Right renal cortex interstitium (tissue), 3 donors: ENCODE data around the gene PSMA8. TPM values are rescaled to one million over a fixed set of nuclear protein-coding genes. Genes with fewer than 3 reads are reported as not detected.
"Not testable (repeated sequence)": the region's sequence is repeated elsewhere in the genome, so short reads cannot be mapped to it uniquely, and the experiment has no call there.

ENCODE experiments used
- DNase-seq, 3 donors: peaks; one replicate each; pipeline ENCODE4 v3.0.0-alpha.2; 2013; ENCODE audit warnings: low read depth in 3 of 3, low spot score in 2 of 3
- polyA plus RNA-seq, 3 donors: library from polyadenylated mRNA; unstranded; fragments of 120-200 nt; gene quantifications; one replicate each; pipeline ENCODE4 v1.2.1, GENCODE V29; 2013; ENCODE audit not compliant: insufficient read length in 3 of 3

Gene PSMA8
- polyA plus RNA-seq, 3 donors: not detected

GRCh38 chr18:26228562-26229260 lies 95.0 kb downstream of the PSMA8 start:
- DNase-seq: no peak

DNA sequence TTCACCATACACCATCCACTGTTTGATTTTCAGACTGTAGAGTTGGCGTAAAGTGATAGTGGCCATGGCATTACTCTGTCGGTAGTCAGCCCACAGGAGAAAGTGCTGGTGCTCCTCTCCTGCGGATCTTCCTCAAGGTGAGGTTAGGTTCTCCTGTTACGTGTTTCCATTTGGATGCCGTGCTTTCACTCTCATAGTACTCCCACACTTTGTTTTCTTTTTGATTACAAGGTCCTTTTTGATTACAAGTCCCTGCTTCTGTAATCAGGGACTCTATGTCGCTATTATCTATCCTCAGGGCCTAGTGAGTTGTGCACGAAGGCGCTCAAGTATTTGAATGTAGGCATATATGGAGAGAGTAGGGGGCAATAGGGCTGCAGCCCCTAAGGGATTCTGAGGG lies 96.8 kb downstream of the PSMA8 start:
- DNase-seq: no peak

DNA sequence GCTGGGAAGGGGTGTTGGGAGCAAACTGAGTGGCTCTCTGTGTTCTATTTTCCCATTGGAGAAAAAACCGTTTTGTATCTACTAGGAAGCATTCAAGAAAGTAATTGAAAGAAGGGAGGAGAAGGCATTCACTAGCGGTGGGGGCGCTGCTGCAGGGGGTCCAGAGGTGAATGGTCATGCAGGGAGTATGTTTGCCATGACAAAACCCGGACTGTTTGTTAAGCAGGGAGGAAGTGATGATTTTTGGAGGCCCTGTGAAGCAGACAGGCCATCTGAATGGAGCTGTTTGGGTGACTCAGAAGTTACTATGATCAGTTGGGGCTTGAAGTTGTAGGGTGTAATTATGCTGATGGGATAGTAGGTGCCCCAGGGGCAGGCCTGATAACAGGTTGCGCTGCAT lies 99.5 kb downstream of the PSMA8 start:
- no peak for DNase-seq

GRCh38 chr18:26237363-26237762 lies 103.7 kb downstream of the PSMA8 start:
- DNase-seq: not testable (repeated sequence)

DNA sequence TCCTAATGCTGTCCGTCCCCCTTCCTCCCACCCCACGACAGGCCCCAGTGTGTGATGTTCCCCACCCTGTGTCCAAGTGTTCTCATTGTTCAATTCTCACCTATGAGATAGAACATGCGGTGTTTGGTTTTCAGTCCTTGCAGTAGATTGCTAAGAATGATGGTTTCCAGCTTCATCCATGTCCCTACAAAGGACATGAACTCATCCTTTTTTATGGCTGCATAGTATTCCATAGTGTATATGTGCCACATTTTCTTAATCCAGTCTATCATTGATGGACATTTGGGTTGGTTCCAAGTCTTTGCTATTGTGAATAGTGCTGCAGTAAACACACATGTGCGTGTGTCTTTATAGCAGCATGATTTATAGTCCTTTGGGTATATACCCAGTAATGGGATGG lies 105.0 kb downstream of the PSMA8 start:
- DNase-seq: not testable (repeated sequence)

DNA sequence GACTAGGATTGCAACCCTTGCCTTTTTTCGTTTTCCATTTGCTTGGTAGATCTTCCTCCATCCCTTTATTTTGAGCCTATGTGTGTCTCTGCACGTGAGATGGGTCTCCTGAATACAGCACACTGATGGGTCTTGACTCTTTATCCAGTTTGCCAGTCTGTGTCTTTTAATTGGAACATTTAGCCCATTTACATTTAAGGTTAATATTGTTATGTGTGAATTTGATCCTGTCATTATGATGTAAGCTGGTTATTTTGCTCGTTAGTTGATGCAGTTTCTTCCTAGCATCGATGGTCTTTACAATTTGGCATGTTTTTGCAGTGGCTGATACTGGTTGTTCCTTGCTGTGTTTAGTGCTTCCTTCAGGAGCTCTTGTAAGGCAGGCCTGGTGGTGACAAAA lies 108.7 kb downstream of the PSMA8 start:
- DNase-seq: not testable (repeated sequence)

Other genes with a start within 250 kb of the PSMA8 start
- gene SS18, start 43.3 kb upstream of the PSMA8 start, polyA plus RNA-seq: 100 to 1,000 TPM in 1 of 3 donors, 10 to 100 TPM in 2; 94.4 to 104 (median 94.9) TPM
- 1 to 10 TPM; 5.3 to 6.5 (median 5.5) TPM for gene TAF4B, start 92.6 kb downstream of the PSMA8 start, polyA plus RNA-seq